OCI-LY7 (cell line): ENCODE results near the gene CPNE4. TPM values are rescaled to one million over a fixed set of nuclear protein-coding genes. Genes with fewer than 3 reads are reported as not detected.
A peak's percentile ranks its signal among the peaks of the same experiment; 100 is the strongest.

Source experiments
- BruUV-seq: library from RNA; stranded (reverse); fragments of 400-500 nt; replicated peaks from 2 replicates; lab custom pipeline; 2021; lab: Mats Ljungman, UMichigan
- CTCF ChIA-PET: fragments of 300-600 bp; sonication (Branson Sonifier 250); formaldehyde crosslinking; loops from one replicate; lab custom pipeline; 2022; ENCODE audit warnings: antibody characterized with exemption; ENCODE audit not compliant: unreplicated experiment; lab: Charles Lee
- POLR2A ChIA-PET: fragments of 300-600 bp; sonication (Branson Sonifier 250); formaldehyde crosslinking; loops from one replicate; lab custom pipeline; 2022; ENCODE audit warnings: antibody characterized with exemption; lab: Charles Lee
- DNase-seq: peaks from one replicate; pipeline ENCODE4 v3.0.0-alpha.2; 2015; ENCODE audit warnings: low spot score
- H2AFZ ChIP-seq: fragments of 200-600 bp; sonication (generic), shearing (Covaris generic); 2 replicates; pipeline ENCODE4 v1.6.1; 2014; ENCODE audit warnings: mild to moderate bottlenecking, antibody characterized with exemption, low read length, moderate library complexity
- H3K27ac ChIP-seq: fragments of 200-600 bp; sonication (generic); 2 replicates; pipeline ENCODE4 v1.5.1; 2014; ENCODE audit warnings: mixed run types, low read depth, mild to moderate bottlenecking, moderate library complexity, low read length, inconsistent platforms; ENCODE audit not compliant: poor library complexity, severe bottlenecking
- H3K36me3 ChIP-seq: fragments of 200-600 bp; sonication (generic); 2 replicates; pipeline ENCODE4 v1.6.1; 2014; ENCODE audit warnings: mild to moderate bottlenecking, antibody characterized with exemption, low read length, moderate library complexity, mixed read lengths; ENCODE audit not compliant: insufficient read depth
- H3K4me1 ChIP-seq: fragments of 200-600 bp; sonication (generic); 2 replicates; pipeline ENCODE4 v1.5.1; 2014; ENCODE audit warnings: mild to moderate bottlenecking, low read length; ENCODE audit not compliant: insufficient read depth, poor library complexity, severe bottlenecking
- H3K4me2 ChIP-seq: fragments of 200-600 bp; sonication (generic); 2 replicates; pipeline ENCODE4 v1.6.1; 2014; ENCODE audit warnings: mild to moderate bottlenecking, low read length
- H3K4me3 ChIP-seq: fragments of 200-600 bp; sonication (generic); 2 replicates; pipeline ENCODE4 v1.5.1; 2014; ENCODE audit warnings: mild to moderate bottlenecking, low read depth, low read length; ENCODE audit not compliant: poor library complexity, severe bottlenecking
- H3K79me2 ChIP-seq: fragments of 200-600 bp; sonication (generic); 2 replicates; pipeline ENCODE4 v1.6.1; 2016; ENCODE audit warnings: low read depth, mild to moderate bottlenecking, low read length, moderate library complexity, mixed read lengths; ENCODE audit not compliant: insufficient read depth
- H3K9me2 ChIP-seq: fragments of 200-600 bp; sonication (generic); 2 replicates; pipeline ENCODE4 v1.6.1; 2016; ENCODE audit warnings: mild to moderate bottlenecking, low read length, mixed read lengths; ENCODE audit not compliant: insufficient read depth
- H3K9me3 ChIP-seq: fragments of 200-600 bp; sonication (generic); 2 replicates; pipeline ENCODE4 v1.6.1; 2014; ENCODE audit warnings: mild to moderate bottlenecking, mixed run types, low read length, mixed read lengths
- H4K20me1 ChIP-seq: fragments of 200-600 bp; sonication (generic); 2 replicates; pipeline ENCODE4 v1.6.1; 2014; ENCODE audit warnings: mild to moderate bottlenecking, antibody characterized with exemption, low read length, moderate library complexity, mixed read lengths; ENCODE audit not compliant: insufficient read depth
- EZH2phosphoT487 ChIP-seq: fragments of 200-600 bp; sonication (generic); IDR thresholded peaks from 2 replicates; pipeline ENCODE4 v1.6.1; 2018; ENCODE audit warnings: low read depth, borderline replicate concordance, mild to moderate bottlenecking, mixed run types, antibody characterized with exemption, low read length, moderate library complexity, mixed read lengths
- intact Hi-C: fragments of 100-400 bp; cut with micrococcal nuclease; formaldehyde crosslinking; loops from one replicate; pipeline ENCODE4 v1.10.0; 2022; ENCODE audit not compliant: unreplicated experiment
- total RNA-seq, 2 experiments: library from RNA; depleted of rRNA in 1 of 2; stranded (reverse); fragments of >200 nt in 1 of 2; shearing (Covaris generic) in 1 of 2; gene quantifications; 2 replicates each; pipeline ENCODE4 v1.2.3, GENCODE V29; 2014 to 2022
- TF ChIP-seq, protein P1 (sequence below): fragments of 200-600 bp; sonication (generic); conservative IDR thresholded peaks from 2 replicates; pipeline ENCODE4 v1.5.1; 2014; ENCODE audit warnings: mild to moderate bottlenecking, antibody characterized with exemption, low read length, moderate library complexity, mixed read lengths

The CPNE4 gene
- total RNA-seq, 2 experiments from 2014 or later = not detected

GRCh38 chr3:131502530-131503319, 532.1 kb downstream of the CPNE4 start, which contains the start of gene MRPL3:
MRPL3 (minus strand) TSS chr3:131502971; CDS start chr3:131502821, 150 bp downstream.
- intact Hi-C loops = loop anchor here (2.0 to 5.0 kb wide), 4 partner anchors 122 to 755 kb away; partner anchors contain the start of genes ASTE1, ATP2C1, NEK11 and NUDT16
- Histone ChIP-seq H3K9me3 (no peaks in the 10 kb centered on the region), H3K4me2 (peak within 1 kb of the TSS; percentile 88), H3K27ac (peak within 1 kb of the TSS; percentile 60), H3K36me3 (peaks cover 35% of the 10 kb centered on the region), H3K79me2 (peaks cover 43% of the 10 kb centered on the region), H3K4me3 (peak within 1 kb of the TSS; percentile 99), H2AFZ (peak within 1 kb of the TSS; percentile 99), H4K20me1 (peaks cover 7% of the 10 kb centered on the region; the same call in 1 of the 2 replicates), H3K4me1 (peaks cover 19% of the 10 kb centered on the region), H3K9me2 (no peaks in the 10 kb centered on the region)
- ChIA-PET POLR2A (no interaction called here), CTCF (no interaction called here)
- TF ChIP-seq, protein P1, sequence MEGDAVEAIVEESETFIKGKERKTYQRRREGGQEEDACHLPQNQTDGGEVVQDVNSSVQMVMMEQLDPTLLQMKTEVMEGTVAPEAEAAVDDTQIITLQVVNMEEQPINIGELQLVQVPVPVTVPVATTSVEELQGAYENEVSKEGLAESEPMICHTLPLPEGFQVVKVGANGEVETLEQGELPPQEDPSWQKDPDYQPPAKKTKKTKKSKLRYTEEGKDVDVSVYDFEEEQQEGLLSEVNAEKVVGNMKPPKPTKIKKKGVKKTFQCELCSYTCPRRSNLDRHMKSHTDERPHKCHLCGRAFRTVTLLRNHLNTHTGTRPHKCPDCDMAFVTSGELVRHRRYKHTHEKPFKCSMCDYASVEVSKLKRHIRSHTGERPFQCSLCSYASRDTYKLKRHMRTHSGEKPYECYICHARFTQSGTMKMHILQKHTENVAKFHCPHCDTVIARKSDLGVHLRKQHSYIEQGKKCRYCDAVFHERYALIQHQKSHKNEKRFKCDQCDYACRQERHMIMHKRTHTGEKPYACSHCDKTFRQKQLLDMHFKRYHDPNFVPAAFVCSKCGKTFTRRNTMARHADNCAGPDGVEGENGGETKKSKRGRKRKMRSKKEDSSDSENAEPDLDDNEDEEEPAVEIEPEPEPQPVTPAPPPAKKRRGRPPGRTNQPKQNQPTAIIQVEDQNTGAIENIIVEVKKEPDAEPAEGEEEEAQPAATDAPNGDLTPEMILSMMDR = no peak
- no peak for TF ChIP-seq EZH2phosphoT487
- BruUV-seq = no TSS peak
- peak; percentile 92 for DNase-seq

DNA sequence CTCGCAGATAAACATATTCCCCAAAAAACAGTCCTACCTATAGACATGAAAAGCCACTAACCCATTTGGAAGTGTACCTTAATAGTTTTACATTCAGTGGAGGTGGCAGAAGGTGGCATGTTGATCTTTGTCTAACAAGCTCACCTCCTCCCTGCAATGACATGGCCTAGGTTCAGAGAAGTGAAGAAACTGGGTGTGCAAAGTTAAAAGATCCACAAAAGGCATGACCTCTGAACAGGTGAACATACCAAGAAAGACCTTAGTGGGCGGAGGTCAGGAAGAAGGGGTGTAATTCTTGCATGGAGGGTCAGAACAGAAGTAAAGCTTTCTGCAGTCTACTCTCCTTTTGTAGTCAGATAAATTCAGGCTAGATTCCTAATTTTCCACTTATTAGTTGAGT, 532.9 kb downstream of the CPNE4 start:
- no TSS peak for BruUV-seq
- H3K9me2 ChIP-seq = no peaks in the 10 kb centered on the region
- ChIA-PET CTCF (no interaction called here), POLR2A (no interaction called here)
- peak overlapping the region; percentile 88 for H3K4me2 ChIP-seq
- TF ChIP-seq EZH2phosphoT487 = no peak
- TF ChIP-seq, protein P1 = no peak
- H3K27ac ChIP-seq = peak overlapping the region; percentile 60
- H4K20me1 ChIP-seq = peaks cover 7% of the 10 kb centered on the region; the same call in 1 of the 2 replicates
- intact Hi-C loops = loop anchor here (2.0 to 5.0 kb wide), 4 partner anchors 121 to 755 kb away; partner anchors contain the start of genes ASTE1, ATP2C1, NEK11 and NUDT16
- H2AFZ ChIP-seq = peak overlapping the region; percentile 99; the same call in 1 of the 2 replicates
- DNase-seq = peak; percentile 15
- no peaks in the 10 kb centered on the region for H3K9me3 ChIP-seq
- peak overlapping the region; percentile 99 for H3K4me3 ChIP-seq
- H3K4me1 ChIP-seq = peaks cover 19% of the 10 kb centered on the region
- peaks cover 43% of the 10 kb centered on the region for H3K36me3 ChIP-seq
- H3K79me2 ChIP-seq = peaks cover 43% of the 10 kb centered on the region

DNA sequence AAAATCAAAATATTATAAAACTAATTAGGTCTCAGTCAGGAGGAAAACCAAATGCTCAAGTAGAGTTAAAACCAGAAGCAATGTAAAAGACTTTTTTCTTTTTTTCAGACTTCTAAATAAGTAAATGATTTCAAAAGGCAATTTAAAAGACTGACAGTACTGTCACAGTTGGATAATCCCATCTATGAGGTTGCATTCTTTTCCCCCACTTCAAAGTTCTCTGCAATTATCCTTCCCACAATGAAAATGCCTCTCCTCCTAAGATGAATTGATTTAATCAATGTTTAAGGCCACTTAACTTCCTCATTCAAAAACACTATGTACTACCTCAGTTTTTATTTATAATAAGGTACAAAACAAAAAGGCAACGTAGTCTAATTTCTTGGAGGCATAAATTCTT, 540.1 kb downstream of the CPNE4 start:
- BruUV-seq = no TSS peak
- intact Hi-C loops = no loop called here
- peaks cover 95% of the 10 kb centered on the region for H3K36me3 ChIP-seq

More for the DNA sequence above, 540.1 kb downstream of the CPNE4 start:
- Histone ChIP-seq H3K9me3 (no peaks in the 10 kb centered on the region), H3K27ac (no peak overlapping the region), H3K4me3 (no peak overlapping the region), H3K79me2 (peaks cover 28% of the 10 kb centered on the region), H3K4me1 (no peaks in the 10 kb centered on the region), H4K20me1 (0 out of 2 replicates have a peak, but pooled peaks cover 4% of the 10 kb centered on the region), H3K4me2 (no peak overlapping the region), H3K9me2 (no peaks in the 10 kb centered on the region), H2AFZ (no peak overlapping the region)
- TF ChIP-seq, protein P1 = no peak
- TF ChIP-seq EZH2phosphoT487 = no peak
- ChIA-PET POLR2A (interaction anchor here (1.2 kb wide), 1 partner anchor 9 kb away, joined by 3 read pairs; no protein-coding TSS in a partner anchor), CTCF (no interaction called here)
- DNase-seq = no peak
